MCF 10A (cell line): ENCODE measurements around the gene RGS7. TPM values are rescaled to one million over a fixed set of nuclear protein-coding genes. Genes with fewer than 3 reads are reported as not detected.
"Not testable (repeated sequence)": the region's sequence is repeated elsewhere in the genome, so short reads cannot be mapped to it uniquely, and the experiment has no call there.

Source experiments
- BruUV-seq: library from RNA; stranded (reverse); fragments of 400-500 nt; replicated peaks from 2 replicates; lab custom pipeline; 2021; lab: Mats Ljungman, UMichigan
- CTCF ChIA-PET: fragments of 300-600 bp; sonication (Branson Sonifier 250); formaldehyde crosslinking; extraction: SDS; loops from one replicate; lab custom pipeline; 2021; ENCODE audit warnings: antibody characterized with exemption, inconsistent platforms; lab: Yijun Ruan, JAX
- POLR2A ChIA-PET: fragments of 300-600, 350-650 bp; sonication (Branson Sonifier 250); formaldehyde crosslinking; extraction: SDS; loops from one replicate; lab custom pipeline; 2020; ENCODE audit warnings: antibody characterized with exemption, inconsistent platforms; lab: Yijun Ruan, JAX
- DNase-seq: peaks from one replicate; pipeline ENCODE4 v3.0.0-alpha.2; 2018; ENCODE audit not compliant: unreplicated experiment
- H3K27ac Mint-ChIP-seq: one replicate; pipeline ENCODE4 v1.8.0; 2022; ENCODE audit warnings: mild to moderate bottlenecking, low read depth, mixed read lengths; ENCODE audit not compliant: unreplicated experiment
- H3K27me3 Mint-ChIP-seq: one replicate; pipeline ENCODE4 v1.8.0; 2022; ENCODE audit warnings: mixed read lengths; ENCODE audit not compliant: insufficient read depth, unreplicated experiment
- H3K36me3 Mint-ChIP-seq: one replicate; pipeline ENCODE4 v1.8.0; 2022; ENCODE audit warnings: mild to moderate bottlenecking, moderate library complexity, mixed read lengths; ENCODE audit not compliant: insufficient read depth, unreplicated experiment
- H3K4me1 Mint-ChIP-seq: one replicate; pipeline ENCODE4 v1.8.0; 2022; ENCODE audit warnings: mixed read lengths; ENCODE audit not compliant: insufficient read depth, unreplicated experiment
- H3K4me3 Mint-ChIP-seq: one replicate; pipeline ENCODE4 v1.8.0; 2022; ENCODE audit warnings: mild to moderate bottlenecking, moderate library complexity, mixed read lengths; ENCODE audit not compliant: unreplicated experiment
- H3K9me3 Mint-ChIP-seq: one replicate; pipeline ENCODE4 v1.8.0; 2022; ENCODE audit warnings: mixed read lengths; ENCODE audit not compliant: unreplicated experiment
- CTCF ChIP-seq: fragments of 200-600 bp; IDR thresholded peaks from one replicate; pipeline ENCODE4 v1.8.0; 2022; ENCODE audit warnings: antibody characterized with exemption, mild to moderate bottlenecking; ENCODE audit not compliant: unreplicated experiment
- intact Hi-C: fragments of 100-400 bp; cut with micrococcal nuclease; formaldehyde crosslinking; loops from 2 replicates; pipeline ENCODE4 v1.14.1; 2022
- total RNA-seq: library from RNA; stranded (reverse); gene quantifications from 2 replicates; pipeline ENCODE4 v1.2.3, GENCODE V29; 2022

RGS7 gene
- total RNA-seq, 1 experiment from 2014 or later, result 0.42 TPM

GRCh38 chr1:241221319-241221718 lies 135.7 kb downstream of the RGS7 start:
- H3K36me3 Mint-ChIP-seq, result no peaks in the 10 kb centered on the region
- CTCF ChIA-PET, result no interaction called here
- POLR2A ChIA-PET, result no interaction called here
- DNase-seq, result no peak
- TF ChIP-seq CTCF, result no peak
- H3K9me3 Mint-ChIP-seq, result peaks cover 5% of the 10 kb centered on the region
- no TSS peak for BruUV-seq
- no peaks in the 10 kb centered on the region for H3K4me1 Mint-ChIP-seq
- no peak overlapping the region for H3K4me3 Mint-ChIP-seq
- no peak overlapping the region for H3K27ac Mint-ChIP-seq
- intact Hi-C loops, result no loop called here
- no peaks in the 10 kb centered on the region for H3K27me3 Mint-ChIP-seq

- H3K4me1 Mint-ChIP-seq, intact Hi-C loops, H3K27me3 Mint-ChIP-seq, DNase-seq, H3K27ac Mint-ChIP-seq, POLR2A ChIA-PET, H3K4me3 Mint-ChIP-seq, CTCF ChIA-PET, H3K36me3 Mint-ChIP-seq, H3K9me3 Mint-ChIP-seq, BruUV-seq: not testable (repeated sequence)
These were observed 136.1 kb downstream of the RGS7 start for GRCh38 chr1:241220913-241221312.

- intact Hi-C loops, result no loop called here
- Mint-ChIP-seq H3K4me3 (no peak overlapping the region), H3K27me3 (no peaks in the 10 kb centered on the region), H3K36me3 (no peaks in the 10 kb centered on the region), H3K27ac (no peak overlapping the region), H3K9me3 (peaks cover 5% of the 10 kb centered on the region), H3K4me1 (no peaks in the 10 kb centered on the region)
- CTCF ChIA-PET, result no interaction called here
- no TSS peak for BruUV-seq
- no peak for DNase-seq
- TF ChIP-seq CTCF, result no peak
- POLR2A ChIA-PET, result interaction anchor here (1.2 kb wide), 2 partner anchors 21 to 62 kb away, joined by 3 read pairs; no protein-coding TSS in a partner anchor
These were observed 137.6 kb downstream of the RGS7 start for GRCh38 chr1:241219449-241219848.

GRCh38 chr1:241217516-241217915 lies 139.5 kb downstream of the RGS7 start:
- Mint-ChIP-seq H3K27me3 (no peaks in the 10 kb centered on the region), H3K9me3 (no peaks in the 10 kb centered on the region), H3K27ac (no peak overlapping the region), H3K4me1 (peaks cover 9% of the 10 kb centered on the region), H3K4me3 (no peak overlapping the region), H3K36me3 (no peaks in the 10 kb centered on the region)
- no peak for TF ChIP-seq CTCF
- ChIA-PET POLR2A (interaction anchor here (0.6 kb wide), 2 partner anchors 18 to 276 kb away, joined by 3 read pairs; no protein-coding TSS in a partner anchor), CTCF (interaction anchor here (1.2 kb wide), 1 partner anchor 9 kb away, joined by 5 read pairs; no protein-coding TSS in a partner anchor)
- BruUV-seq, result no TSS peak
- DNase-seq, result no peak
- intact Hi-C loops, result no loop called here
